Spleen (tissue), 11 donors: Measurements from ENCODE around the gene PMF1. TPM values are rescaled to one million over a fixed set of nuclear protein-coding genes. Genes with fewer than 3 reads are reported as not detected.

Experiments
- DNase-seq: peaks from one replicate; pipeline ENCODE4 v3.0.0-alpha.2; 2020
- H3K27ac ChIP-seq, 8 donors: fragments of 200-600 bp; sonication (generic) in 7 of 8; 1 replicate in 4 of 8; 2 replicates in 4 of 8; pipeline versions ENCODE4 v1.5.0 to v1.8.0; 2016 to 2021; ENCODE audit warnings: inconsistent platforms in 4 of 8, mild to moderate bottlenecking in 4 of 8, moderate library complexity in 1 of 8
- H3K27me3 ChIP-seq, 7 donors: fragments of 200-600 bp; sonication (generic) in 6 of 7; replicated peaks in 1 of 7; 1 replicate in 4 of 7; 2 replicates in 3 of 7; pipeline versions ENCODE4 v1.5.0 to v1.8.0; 2016 to 2021; ENCODE audit warnings: inconsistent platforms in 3 of 7, mild to moderate bottlenecking in 1 of 7
- H3K36me3 ChIP-seq, 6 donors: fragments of 200-600 bp; sonication (generic) in 5 of 6; 1 replicate in 4 of 6; 2 replicates in 2 of 6; pipeline versions ENCODE4 v1.5.0 to v1.8.0; 2016 to 2021; ENCODE audit warnings: inconsistent platforms in 2 of 6
- H3K4me1 ChIP-seq, 6 donors: fragments of 200-600 bp; sonication (generic) in 5 of 6; 1 replicate in 3 of 6; 2 replicates in 3 of 6; pipeline versions ENCODE4 v1.5.0 to v1.8.0; 2016 to 2021; ENCODE audit warnings: inconsistent platforms in 3 of 6
- H3K4me3 ChIP-seq, 8 donors: fragments of 200-600 bp; sonication (generic) in 7 of 8; 1 replicate in 4 of 8; 2 replicates in 4 of 8; pipeline versions ENCODE4 v1.5.0 to v1.8.0; 2016 to 2021; ENCODE audit warnings: inconsistent platforms in 4 of 8, mild to moderate bottlenecking in 4 of 8, moderate library complexity in 2 of 8
- H3K9me3 ChIP-seq, 8 donors: fragments of 200-600 bp; sonication (generic) in 7 of 8; 1 replicate in 4 of 8; 2 replicates in 4 of 8; pipeline versions ENCODE4 v1.5.0 to v1.8.0; 2016 to 2021; ENCODE audit warnings: inconsistent platforms in 4 of 8
- POLR2A ChIP-seq, 3 donors: fragments of 450-650 bp; IDR thresholded peaks; one replicate each; pipeline ENCODE4 v1.5.1; 2017; ENCODE audit warnings: antibody characterized with exemption in 3 of 3, mild to moderate bottlenecking in 1 of 3
- POLR2AphosphoS5 ChIP-seq, 3 donors: sonication (generic); formaldehyde crosslinking; IDR thresholded peaks; one replicate each; pipeline ENCODE4 v1.5.1; 2017; ENCODE audit warnings: antibody characterized with exemption in 3 of 3
- WGBS, 5 donors: extraction: QIAGEN DNeasy Blood & Tissue Kit in 3 of 5; methylation state at CpG; one replicate each; pipeline versions ENCODE4 v1.1.5 to v1.1.7; 2013 to 2018; 5-methylcytosine and 5-hydroxymethylcytosine counted together
- intact Hi-C: fragments of 100-400 bp; cut with DNase I; formaldehyde crosslinking; loops from one replicate; pipeline ENCODE4 v1.15.0; 2023; ENCODE audit warnings: low total_unique reads
- polyA plus RNA-seq, 3 donors: library from polyadenylated mRNA; stranded (reverse); fragments of 200-250 nt; gene quantifications; one replicate each; pipeline ENCODE4 v1.2.1, GENCODE V29; 2013
- total RNA-seq, 7 donors: library from RNA; depleted of rRNA in 3 of 7; stranded (reverse); fragments of >200 nt in 3 of 7; fragmentation: NEBNext Ultra II Directional in 4 of 7; extraction: Animal tissue kit (Norgen Biotek cat#: 25700) in 4 of 7; gene quantifications; one replicate each; pipeline versions ENCODE4 v1.1.0 to v1.2.1, GENCODE V29; 2016 to 2021
- TF ChIP-seq, protein P1 (sequence below), 11 experiments: fragments of 200-600 bp in 7 of 11; fragments of 450-650 bp in 4 of 11; sonication (generic) in 4 of 11; IDR thresholded peaks in 8 of 11; conservative IDR thresholded peaks in 3 of 11; 1 replicate in 7 of 11; 2 replicates in 4 of 11; pipeline versions ENCODE4 v1.4.0 to v1.8.0; 2016 to 2021; ENCODE audit warnings: antibody characterized with exemption in 11 of 11, inconsistent platforms in 4 of 11, mild to moderate bottlenecking in 1 of 11
- donor health status: healthy with polysubstance abuse.
- donor health status: DM: no; HTN: no; CAD: no; lungs with moderate emphysema.
- donor health status: DM: no; HTN: no; CAD: no.
- donor health status: Bipolar disorder and iron deficiency.
- donor health status: healthy.
- donor health status: DM: no; HTN: no; CAD: no.
- donor health status: DM: yes; HTN: yes; CAD: no.

PMF1 gene
- total and polyA plus RNA-seq, 10 donors: 43.8 to 97.6 (median 60.4) TPM

DNA sequence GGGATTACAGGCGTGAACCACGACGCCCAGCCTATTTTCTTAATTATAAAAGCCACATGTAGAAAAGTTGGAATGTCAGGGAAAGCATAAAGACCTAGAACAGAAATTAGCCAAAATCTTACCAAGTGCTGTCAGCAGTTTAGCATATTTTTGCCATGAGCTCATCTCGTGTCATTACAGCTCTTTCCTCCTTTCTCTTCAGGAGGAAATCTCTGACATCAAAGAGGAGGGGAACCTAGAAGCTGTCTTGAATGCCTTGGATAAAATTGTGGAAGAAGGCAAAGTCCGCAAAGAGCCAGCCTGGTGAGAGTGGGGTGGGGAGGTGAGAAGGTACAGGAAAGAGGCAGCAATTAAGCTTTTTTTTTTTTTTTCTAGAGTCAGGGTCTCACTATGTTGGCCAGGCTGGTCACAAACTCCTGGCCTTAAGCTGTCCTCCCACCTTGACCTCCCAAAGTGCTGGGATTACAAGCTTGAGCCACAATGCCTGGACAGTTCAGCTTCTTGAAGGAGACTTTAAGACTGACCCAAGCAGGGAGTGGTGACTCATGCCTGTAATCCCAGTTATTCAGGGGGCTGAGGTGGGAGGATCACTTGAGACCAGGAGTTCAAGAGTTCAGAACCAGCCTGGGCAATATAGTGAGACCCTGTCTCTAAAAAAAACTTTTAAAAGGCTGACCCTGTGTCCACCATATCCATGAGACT, 20.8 kb downstream of the PMF1 start:
- H3K36me3 ChIP-seq: peaks cover 0 to 98% (median 55%) of the 10 kb centered on the region in 6 donors
- no peak for TF ChIP-seq POLR2AphosphoS5 (IDR thresholded peaks at IDR 0.05)
- no peak for TF ChIP-seq POLR2A (IDR thresholded peaks at IDR 0.05)
- TF ChIP-seq, protein P1, sequence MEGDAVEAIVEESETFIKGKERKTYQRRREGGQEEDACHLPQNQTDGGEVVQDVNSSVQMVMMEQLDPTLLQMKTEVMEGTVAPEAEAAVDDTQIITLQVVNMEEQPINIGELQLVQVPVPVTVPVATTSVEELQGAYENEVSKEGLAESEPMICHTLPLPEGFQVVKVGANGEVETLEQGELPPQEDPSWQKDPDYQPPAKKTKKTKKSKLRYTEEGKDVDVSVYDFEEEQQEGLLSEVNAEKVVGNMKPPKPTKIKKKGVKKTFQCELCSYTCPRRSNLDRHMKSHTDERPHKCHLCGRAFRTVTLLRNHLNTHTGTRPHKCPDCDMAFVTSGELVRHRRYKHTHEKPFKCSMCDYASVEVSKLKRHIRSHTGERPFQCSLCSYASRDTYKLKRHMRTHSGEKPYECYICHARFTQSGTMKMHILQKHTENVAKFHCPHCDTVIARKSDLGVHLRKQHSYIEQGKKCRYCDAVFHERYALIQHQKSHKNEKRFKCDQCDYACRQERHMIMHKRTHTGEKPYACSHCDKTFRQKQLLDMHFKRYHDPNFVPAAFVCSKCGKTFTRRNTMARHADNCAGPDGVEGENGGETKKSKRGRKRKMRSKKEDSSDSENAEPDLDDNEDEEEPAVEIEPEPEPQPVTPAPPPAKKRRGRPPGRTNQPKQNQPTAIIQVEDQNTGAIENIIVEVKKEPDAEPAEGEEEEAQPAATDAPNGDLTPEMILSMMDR (IDR thresholded peaks at IDR 0.05 in 8 of 11, conservative IDR thresholded peaks at IDR 0.05 in 3 of 11): no peak
- no peak overlapping the region for H3K27ac ChIP-seq
- no peak for DNase-seq
- intact Hi-C loops: no loop called here
- 80 to 92% (median 85%) methylated on average over 5 of the region's 5 CpGs for WGBS, 5 donors
- H3K9me3 ChIP-seq: no peaks in the 10 kb centered on the region
- H3K4me1 ChIP-seq: no peaks in the 10 kb centered on the region
- H3K27me3 ChIP-seq: no peaks in the 10 kb centered on the region
- no peak overlapping the region for H3K4me3 ChIP-seq

DNA sequence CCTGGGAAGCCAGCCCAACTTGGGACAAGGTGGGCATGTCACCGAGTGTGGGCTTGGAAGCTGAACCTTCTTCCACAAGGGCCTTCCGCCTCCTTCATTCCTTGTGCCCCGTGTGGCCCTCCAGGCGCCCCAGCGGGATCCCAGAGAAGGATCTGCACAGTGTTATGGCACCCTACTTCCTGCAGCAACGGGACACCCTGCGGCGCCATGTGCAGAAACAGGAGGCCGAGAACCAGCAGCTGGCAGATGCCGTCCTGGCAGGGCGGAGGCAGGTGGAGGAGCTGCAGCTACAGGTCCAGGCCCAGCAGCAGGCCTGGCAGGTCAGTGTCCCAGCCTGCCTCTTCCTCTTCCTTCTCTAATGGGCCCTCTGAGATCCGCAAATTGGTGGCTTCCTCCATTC, 23.4 kb downstream of the PMF1 start:
- intact Hi-C loops: no loop called here
- TF ChIP-seq, protein P1 (IDR thresholded peaks at IDR 0.05 in 8 of 11, conservative IDR thresholded peaks at IDR 0.05 in 3 of 11): no peak
- no peak for TF ChIP-seq POLR2A (IDR thresholded peaks at IDR 0.05)
- TF ChIP-seq POLR2AphosphoS5 (IDR thresholded peaks at IDR 0.05): peak in 1 of 3 donors; percentile 37
- Histone ChIP-seq H3K4me1 (no peaks in the 10 kb centered on the region), H3K27ac (no peak overlapping the region), H3K9me3 (no peaks in the 10 kb centered on the region), H3K27me3 (no peaks in the 10 kb centered on the region), H3K36me3 (peaks cover 3 to 100% (median 71%) of the 10 kb centered on the region in 6 donors), H3K4me3 (no peak overlapping the region)
- 92 to 98% (median 95%) methylated on average over 8 to 12 of the region's 12 CpGs for WGBS, 5 donors
- DNase-seq: no peak

DNA sequence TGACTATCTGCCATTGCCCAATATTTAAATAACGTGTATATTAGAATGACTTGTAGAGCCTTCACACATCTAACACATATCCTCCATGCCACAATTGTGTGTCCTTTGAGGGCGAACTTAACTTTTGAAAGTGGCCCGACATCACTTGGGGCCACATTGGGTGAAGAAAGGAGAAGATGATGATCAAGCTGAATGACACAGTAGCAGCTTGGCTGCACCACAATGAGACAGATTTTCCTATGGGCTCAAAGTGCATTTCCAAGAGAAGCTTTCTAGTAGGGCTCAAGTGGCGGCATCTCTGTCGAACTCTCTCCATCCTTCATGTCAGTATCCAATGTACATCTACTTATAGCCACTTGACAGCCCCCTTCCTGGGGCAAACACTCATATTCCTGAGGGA, 25.4 kb downstream of the PMF1 start:
- Histone ChIP-seq H3K36me3 (peaks cover 3 to 98% (median 72%) of the 10 kb centered on the region in 6 donors), H3K4me1 (no peaks in the 10 kb centered on the region), H3K27me3 (no peaks in the 10 kb centered on the region), H3K27ac (no peak overlapping the region), H3K9me3 (no peaks in the 10 kb centered on the region), H3K4me3 (no peak overlapping the region)
- DNase-seq: no peak
- intact Hi-C loops: no loop called here
- 93 to 96% (median 96%) methylated on average over 5 of the region's 5 CpGs for WGBS, 5 donors
- TF ChIP-seq, protein P1 (IDR thresholded peaks at IDR 0.05 in 8 of 11, conservative IDR thresholded peaks at IDR 0.05 in 3 of 11): no peak
- TF ChIP-seq POLR2A (IDR thresholded peaks at IDR 0.05) (no peak), POLR2AphosphoS5 (IDR thresholded peaks at IDR 0.05) (no peak)

DNA sequence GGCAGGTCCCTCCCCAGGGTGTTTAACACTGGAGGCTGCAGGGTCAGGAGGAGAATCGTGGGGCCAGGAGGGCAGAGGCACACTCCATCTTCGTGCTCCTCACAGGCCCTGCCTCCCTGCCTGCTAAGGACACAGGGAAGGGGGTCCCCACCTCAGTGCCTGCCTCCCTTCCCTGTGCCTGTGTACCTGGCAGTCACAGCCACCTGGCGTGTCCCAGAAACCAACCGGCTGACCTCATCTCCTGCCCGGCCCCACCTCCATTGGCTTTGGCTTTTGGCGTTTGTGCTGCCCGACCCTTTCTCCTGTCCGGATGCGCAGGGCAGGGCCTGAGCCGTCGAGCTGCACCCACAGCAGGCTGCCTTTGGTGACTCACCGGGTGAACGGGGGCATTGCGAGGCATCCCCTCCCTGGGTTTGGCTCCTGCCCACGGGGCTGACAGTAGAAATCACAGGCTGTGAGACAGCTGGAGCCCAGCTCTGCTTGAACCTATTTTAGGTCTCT, 28.6 kb downstream of the PMF1 start:
- Histone ChIP-seq H3K27ac (no peak overlapping the region), H3K9me3 (no peaks in the 10 kb centered on the region), H3K4me1 (peaks cover 11 to 20% (median 16%) of the 10 kb centered on the region in 6 donors), H3K27me3 (peaks cover 0 to 25% (median 12%) of the 10 kb centered on the region in 7 donors), H3K36me3 (peaks cover 3 to 67% (median 47%) of the 10 kb centered on the region in 6 donors), H3K4me3 (no peak overlapping the region)
- TF ChIP-seq, protein P1 (IDR thresholded peaks at IDR 0.05 in 8 of 11, conservative IDR thresholded peaks at IDR 0.05 in 3 of 11): no peak
- TF ChIP-seq POLR2A (IDR thresholded peaks at IDR 0.05) (no peak), POLR2AphosphoS5 (IDR thresholded peaks at IDR 0.05) (peak in 2 of 3 donors; percentile 12 to 44)
- intact Hi-C loops: no loop called here
- DNase-seq: peak; percentile 65
- WGBS, 5 donors: 57 to 76% (median 60%) methylated on average over 14 to 15 of the region's 15 CpGs
